GM18507 (cell line): Measurements from ENCODE around the gene ALKBH7.

Experiments
- DNase-seq: peaks from one replicate; pipeline ENCODE4 v3.0.0; 2011; ENCODE audit warnings: low read depth; ENCODE audit not compliant: insufficient read length; ENCODE audit errors: extremely low spot score
- FAIRE-seq: peaks from 2 replicates; lab custom pipeline; 2011; peaks lifted over from hg19 to GRCh38; lab: Jason Lieb, UNC

The ALKBH7 gene

DNA sequence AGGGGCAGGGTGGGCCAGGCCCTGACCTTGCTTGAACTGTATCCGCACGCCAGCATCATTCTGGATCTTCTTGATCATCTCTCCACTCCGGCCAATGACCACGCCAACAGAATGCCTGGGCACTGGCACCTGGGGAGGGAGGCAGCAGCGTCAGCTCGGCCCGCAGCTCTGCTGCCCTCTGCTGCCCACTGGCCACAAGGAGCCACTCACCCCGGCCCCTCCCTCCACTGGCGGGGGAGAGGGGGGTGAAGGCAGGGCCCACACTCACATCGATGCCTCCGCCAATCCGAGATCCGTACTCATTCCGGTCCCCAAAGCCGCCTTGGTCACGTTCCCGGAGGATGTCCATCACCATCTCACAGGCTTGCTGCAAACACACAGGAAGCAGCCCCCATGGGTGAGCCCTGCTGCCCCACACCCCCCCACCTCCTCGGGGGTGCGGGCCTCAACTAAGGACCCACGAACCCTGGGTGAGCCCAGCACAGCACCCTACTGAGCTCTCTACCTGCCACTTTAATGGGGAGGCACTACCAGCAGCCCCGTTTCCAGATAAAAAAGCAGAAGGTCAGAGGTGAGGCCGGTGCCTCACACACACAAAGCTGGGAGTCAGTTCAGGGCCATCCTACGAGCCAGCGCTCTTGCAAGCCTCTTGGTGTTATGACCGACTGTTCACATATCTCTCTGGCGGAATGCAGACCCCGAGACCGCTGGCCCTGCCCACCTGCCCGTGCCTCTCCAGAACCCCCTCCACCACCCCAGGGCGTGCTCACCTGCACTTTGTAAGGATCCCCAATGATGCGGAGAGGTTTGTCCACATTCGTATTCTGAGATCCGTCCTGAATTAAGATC is 45.3 kb downstream of the ALKBH7 start:
- no peak for FAIRE-seq
- DNase-seq = no peak

GRCh38 chr19:6418562-6418932 is 46.0 kb downstream of the ALKBH7 start:
- DNase-seq = no peak
- no peak for FAIRE-seq

DNA sequence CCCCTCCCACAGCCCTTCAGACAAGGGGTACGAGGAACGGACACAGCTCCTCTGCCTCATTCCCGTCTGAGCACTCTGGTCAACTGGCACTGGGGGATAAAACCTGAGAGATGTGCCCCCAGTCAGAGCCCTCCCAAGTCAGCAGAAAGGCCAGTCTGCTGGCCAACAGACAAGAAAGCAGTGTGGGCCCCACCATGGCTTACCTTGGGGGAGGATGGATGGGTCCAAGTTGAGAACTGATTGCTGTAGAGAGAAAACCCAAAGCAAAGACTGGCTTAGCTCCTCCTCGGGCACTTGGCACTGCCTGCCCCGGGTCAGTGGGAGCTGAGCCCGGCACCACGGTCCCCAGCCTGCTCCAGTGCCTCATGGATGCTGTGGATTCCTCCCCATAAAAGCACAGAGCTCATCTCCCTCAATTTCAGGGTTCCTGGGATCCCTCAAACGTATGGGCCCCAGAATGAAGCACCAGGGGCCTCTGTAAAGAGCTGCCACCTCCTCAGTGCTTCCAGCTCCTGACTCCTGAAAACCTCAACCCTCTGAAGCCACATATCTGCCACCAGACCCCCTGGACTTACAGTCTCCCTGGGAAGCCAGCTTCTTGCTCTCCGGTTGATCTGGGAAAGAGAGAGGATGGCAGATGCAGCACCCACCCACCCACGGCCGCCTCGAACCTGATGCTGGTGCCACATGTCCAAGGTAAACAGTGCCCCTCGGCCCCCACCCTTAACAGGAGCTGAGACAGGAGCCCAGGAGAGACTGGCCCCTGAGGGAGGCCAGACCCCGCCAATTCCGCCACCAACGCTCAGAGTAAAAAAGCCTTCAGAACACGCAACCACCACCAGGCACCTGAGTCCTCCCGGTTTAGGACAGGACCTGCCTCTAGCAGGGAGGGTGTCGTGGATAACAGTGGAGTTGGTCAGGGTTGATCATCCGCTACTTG is 48.8 kb downstream of the ALKBH7 start:
- no peak for FAIRE-seq

GRCh38 chr19:6423499-6424194 is 51.1 kb downstream of the ALKBH7 start:
- peak; percentile 59 for FAIRE-seq
- DNase-seq = no peak

More for the DNA sequence above, 48.8 kb downstream of the ALKBH7 start:
- DNase-seq = no peak

DNA sequence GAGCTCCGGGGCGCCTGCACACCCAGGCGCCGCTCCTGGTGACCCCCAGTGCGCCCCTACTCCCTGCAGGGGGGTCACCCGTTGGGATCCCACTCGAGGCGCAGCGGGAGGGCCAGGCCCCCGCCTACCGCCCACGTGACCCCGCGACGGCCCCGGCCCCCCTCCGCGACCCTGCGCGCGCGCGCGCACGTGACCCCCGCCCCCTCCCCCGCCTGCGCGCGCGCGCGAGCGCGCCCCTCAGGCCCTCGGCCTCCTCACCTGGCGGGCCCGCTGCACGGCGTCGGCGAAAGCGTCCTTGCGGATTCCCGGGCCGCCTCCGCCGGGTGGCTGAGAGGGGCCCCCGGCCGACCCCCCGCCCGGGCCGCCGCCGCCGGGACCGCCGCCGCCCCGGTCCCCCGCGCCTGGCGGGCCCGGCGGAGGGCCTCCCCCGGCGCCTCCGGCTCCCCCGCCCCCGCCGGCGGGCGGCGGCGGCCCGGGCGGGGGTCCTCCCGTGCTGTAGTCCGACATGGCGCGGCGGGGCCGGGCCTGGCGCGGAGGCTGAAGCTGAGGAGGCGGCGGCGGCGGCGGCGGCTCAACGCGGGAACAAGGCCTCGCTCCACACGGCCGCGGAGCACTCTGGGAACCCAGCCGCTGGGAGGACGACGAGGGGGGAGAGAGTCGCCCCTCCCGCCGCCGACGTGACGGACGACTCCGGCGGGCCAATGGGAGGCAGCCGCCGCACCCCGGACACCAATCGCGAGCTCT is 51.8 kb downstream of the ALKBH7 start, which contains the start of gene KHSRP:
TSS of gene KHSRP (minus strand) at position 617 of the 744 bp plus-strand sequence. CDS start at position 507, 110 bp downstream.
- FAIRE-seq = no peak
- DNase-seq = no peak
